Naive thymus-derived CD8-positive, alpha-beta T cell (primary cell): ENCODE results near the gene C10orf90. TPM values are rescaled to one million over a fixed set of nuclear protein-coding genes. Genes with fewer than 3 reads are reported as not detected.

Experiments used
- ATAC-seq, 2 donors: fragments of 150-1000 bp; cut with Tn5 transposase in 1 of 2; sonication (Bioruptor Pico), chemical (Tn5 transposase) in 1 of 2; 1 replicate in 1 of 2; 2 replicates in 1 of 2; pipeline ENCODE4 v1.10.0; 2021; ENCODE audit warnings: mild to moderate bottlenecking in 2 of 2, moderate library complexity in 2 of 2
- POLR2A ChIA-PET: fragments of 350-600 bp; sonication (Branson Sonifier 250); formaldehyde crosslinking; loops from one replicate; lab custom pipeline; 2021; ENCODE audit warnings: antibody characterized with exemption; lab: Charles Lee
- DNase-seq, 10 donors: peaks; one replicate each; pipeline versions ENCODE4 v3.0.0 to v3.0.0-alpha.2; 2020 to 2022
- H3K27ac Mint-ChIP-seq, 10 donors: one replicate each; pipeline ENCODE4 v1.8.0; 2020 to 2022; ENCODE audit warnings: mild to moderate bottlenecking in 10 of 10, mixed read lengths in 10 of 10, moderate library complexity in 4 of 10, inconsistent platforms in 1 of 10
- H3K27me3 Mint-ChIP-seq, 5 donors: one replicate each; pipeline ENCODE4 v1.8.0; 2021 to 2022; ENCODE audit warnings: mixed read lengths in 5 of 5
- H3K36me3 Mint-ChIP-seq, 3 donors: one replicate each; pipeline ENCODE4 v1.8.0; 2020 to 2022; ENCODE audit warnings: mixed read lengths in 3 of 3, mild to moderate bottlenecking in 2 of 3, inconsistent platforms in 1 of 3
- H3K4me1 Mint-ChIP-seq, 4 donors: one replicate each; pipeline ENCODE4 v1.8.0; 2021 to 2022; ENCODE audit warnings: mixed read lengths in 4 of 4
- H3K4me3 Mint-ChIP-seq, 10 donors: one replicate each; pipeline ENCODE4 v1.8.0; 2020 to 2022; ENCODE audit warnings: mild to moderate bottlenecking in 10 of 10, mixed read lengths in 10 of 10, moderate library complexity in 6 of 10, inconsistent platforms in 1 of 10
- H3K9me3 Mint-ChIP-seq, 9 donors: one replicate each; pipeline ENCODE4 v1.8.0; 2020 to 2022; ENCODE audit warnings: mixed read lengths in 9 of 9, mild to moderate bottlenecking in 3 of 9, inconsistent platforms in 1 of 9, moderate library complexity in 1 of 9
- polyA plus RNA-seq, 3 donors: library from polyadenylated mRNA; unstranded; fragments of 300-500 nt; fragmentation: Illumina TruSeq; gene quantifications; one replicate each; pipeline ENCODE4 v1.2.3, GENCODE V29; 2021
- total RNA-seq, 8 experiments: library from RNA in 2 of 8; stranded (reverse) in 2 of 8; gene quantifications; one replicate each; pipeline ENCODE4 v1.2.3 and lab custom pipeline; 2021 to 2026

The C10orf90 gene
- total and polyA plus RNA-seq, 5 experiments from 2014 or later = not detected

- Mint-ChIP-seq H3K9me3 (peaks cover 2 to 54% (median 20%) of the 10 kb centered on the region in 9 donors), H3K4me1 (peaks cover 0 to 2% (median 0%) of the 10 kb centered on the region in 4 donors), H3K4me3 (no peak overlapping the region), H3K27me3 (peaks cover 2 to 18% (median 4%) of the 10 kb centered on the region in 5 donors), H3K36me3 (peaks cover 0 to 3% (median 0%) of the 10 kb centered on the region in 3 donors), H3K27ac (no peak overlapping the region)
- POLR2A ChIA-PET = no interaction called here
- no peak for DNase-seq
- no peak for ATAC-seq
Observed at GRCh38 chr10:126423732-126424491, 246.6 kb downstream of the C10orf90 start.

DNA sequence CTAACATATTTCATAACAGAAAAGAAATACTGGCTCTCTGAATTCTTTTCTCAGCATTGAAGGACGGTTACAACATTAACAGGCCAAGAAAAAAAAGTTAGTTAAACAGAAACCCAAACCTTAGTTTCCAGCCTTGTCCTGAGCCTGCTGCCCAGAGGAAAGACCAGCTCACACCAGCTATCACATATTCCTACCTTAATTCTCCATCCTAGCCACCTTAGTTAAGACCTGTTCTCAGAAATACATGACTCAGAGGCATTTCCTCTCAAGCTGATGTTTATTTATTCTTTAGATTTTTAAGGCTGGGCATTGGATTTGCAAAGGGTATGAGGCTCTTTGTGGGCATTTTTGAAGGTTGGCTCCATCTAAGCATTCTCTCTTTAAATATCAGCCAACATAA lies 247.9 kb downstream of the C10orf90 start:
- ATAC-seq (no peak), DNase-seq (no peak)
- POLR2A ChIA-PET = no interaction called here
- no peak overlapping the region for H3K27ac Mint-ChIP-seq
- peaks cover 2 to 57% (median 20%) of the 10 kb centered on the region in 9 donors for H3K9me3 Mint-ChIP-seq
- peaks cover 0 to 2% (median 0%) of the 10 kb centered on the region in 4 donors for H3K4me1 Mint-ChIP-seq
- H3K36me3 Mint-ChIP-seq = peaks cover 0 to 3% (median 0%) of the 10 kb centered on the region in 3 donors
- peaks cover 2 to 20% (median 5%) of the 10 kb centered on the region in 5 donors for H3K27me3 Mint-ChIP-seq
- H3K4me3 Mint-ChIP-seq = no peak overlapping the region

- Mint-ChIP-seq H3K36me3 (peaks cover 0 to 3% (median 0%) of the 10 kb centered on the region in 3 donors), H3K4me1 (peaks cover 0 to 2% (median 0%) of the 10 kb centered on the region in 4 donors), H3K27ac (no peak overlapping the region), H3K9me3 (peaks cover 2 to 58% (median 20%) of the 10 kb centered on the region in 9 donors), H3K27me3 (peaks cover 2 to 12% (median 4%) of the 10 kb centered on the region in 5 donors), H3K4me3 (no peak overlapping the region)
- no peak for ATAC-seq
- POLR2A ChIA-PET = no interaction called here
- DNase-seq = no peak
Observed at GRCh38 chr10:126421756-126422256, 248.7 kb downstream of the C10orf90 start.

GRCh38 chr10:126420567-126421300 lies 249.8 kb downstream of the C10orf90 start:
- DNase-seq (no peak), ATAC-seq (no peak)
- Mint-ChIP-seq H3K27me3 (peaks cover 0 to 12% (median 3%) of the 10 kb centered on the region in 5 donors), H3K4me3 (no peak overlapping the region), H3K36me3 (peaks cover 0 to 3% (median 0%) of the 10 kb centered on the region in 3 donors), H3K9me3 (peaks cover 2 to 62% (median 26%) of the 10 kb centered on the region in 9 donors), H3K4me1 (no peaks in the 10 kb centered on the region), H3K27ac (no peak overlapping the region)
- POLR2A ChIA-PET = no interaction called here

GRCh38 chr10:126417220-126417825 lies 253.2 kb downstream of the C10orf90 start:
- no peak for ATAC-seq
- H3K4me3 Mint-ChIP-seq = no peak overlapping the region

GRCh38 chr10:126409821-126410220 lies 260.7 kb downstream of the C10orf90 start:
- Mint-ChIP-seq H3K36me3 (peaks cover 0 to 3% (median 0%) of the 10 kb centered on the region in 3 donors), H3K4me1 (no peaks in the 10 kb centered on the region), H3K9me3 (peaks cover 0 to 2% (median 0%) of the 10 kb centered on the region in 9 donors), H3K4me3 (no peak overlapping the region), H3K27ac (no peak overlapping the region), H3K27me3 (peaks cover 0 to 17% (median 3%) of the 10 kb centered on the region in 5 donors)
- DNase-seq (no peak), ATAC-seq (no peak)
- POLR2A ChIA-PET = no interaction called here

More at GRCh38 chr10:126417220-126417825, 253.2 kb downstream of the C10orf90 start:
- Mint-ChIP-seq H3K9me3 (peaks cover 0 to 28% (median 12%) of the 10 kb centered on the region in 9 donors), H3K27ac (no peak overlapping the region), H3K4me1 (no peaks in the 10 kb centered on the region), H3K36me3 (no peaks in the 10 kb centered on the region), H3K27me3 (peaks cover 0 to 12% (median 3%) of the 10 kb centered on the region in 5 donors)
- POLR2A ChIA-PET = no interaction called here
- no peak for DNase-seq

- H3K4me3 Mint-ChIP-seq = no peak overlapping the region
- ATAC-seq (no peak), DNase-seq (no peak)
- POLR2A ChIA-PET = no interaction called here
- H3K27ac Mint-ChIP-seq = no peak overlapping the region
- H3K9me3 Mint-ChIP-seq = peaks cover 0 to 2% (median 0%) of the 10 kb centered on the region in 9 donors
- peaks cover 0 to 3% (median 0%) of the 10 kb centered on the region in 3 donors for H3K36me3 Mint-ChIP-seq
- H3K27me3 Mint-ChIP-seq = peaks cover 0 to 17% (median 3%) of the 10 kb centered on the region in 5 donors
- no peaks in the 10 kb centered on the region for H3K4me1 Mint-ChIP-seq
Observed at GRCh38 chr10:126408953-126409641, 261.4 kb downstream of the C10orf90 start.

- Mint-ChIP-seq H3K4me3 (no peak overlapping the region), H3K4me1 (no peaks in the 10 kb centered on the region), H3K27ac (no peak overlapping the region), H3K9me3 (no peaks in the 10 kb centered on the region), H3K36me3 (peaks cover 0 to 3% (median 0%) of the 10 kb centered on the region in 3 donors), H3K27me3 (peaks cover 0 to 17% (median 3%) of the 10 kb centered on the region in 5 donors)
- POLR2A ChIA-PET = no interaction called here
- ATAC-seq (no peak), DNase-seq (no peak)
Observed at GRCh38 chr10:126407831-126408230, 262.7 kb downstream of the C10orf90 start.

DNA sequence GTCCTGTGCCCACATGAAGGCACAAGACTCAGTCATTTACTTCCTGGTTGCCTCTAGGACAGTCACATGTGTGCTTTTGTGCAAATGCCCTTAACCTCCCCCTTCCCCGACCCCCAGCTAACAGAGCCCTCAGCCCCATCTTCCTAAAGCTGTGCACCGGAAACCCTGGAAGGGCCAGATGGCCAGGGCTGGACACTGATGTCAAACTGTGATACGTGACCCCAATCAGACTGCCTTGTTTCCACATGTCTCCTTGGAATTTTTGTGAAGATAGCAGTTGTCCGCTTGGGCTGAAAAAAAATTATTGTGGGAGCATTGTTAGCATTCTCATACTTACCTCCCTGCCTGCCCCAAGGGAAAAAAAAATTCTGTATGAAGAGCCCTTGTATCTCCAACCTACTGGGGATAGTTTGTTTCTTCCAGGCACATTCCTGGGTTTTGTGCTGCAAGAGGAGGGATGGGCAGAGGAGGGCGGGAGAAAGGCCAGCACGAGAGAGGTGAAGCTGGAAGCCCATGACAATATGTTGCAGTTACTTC lies 265.2 kb downstream of the C10orf90 start:
- Mint-ChIP-seq H3K4me1 (no peaks in the 10 kb centered on the region), H3K9me3 (peaks cover 0 to 8% (median 0%) of the 10 kb centered on the region in 9 donors), H3K27ac (no peak overlapping the region), H3K36me3 (peaks cover 0 to 3% (median 0%) of the 10 kb centered on the region in 3 donors), H3K27me3 (peaks cover 0 to 17% (median 0%) of the 10 kb centered on the region in 5 donors), H3K4me3 (no peak overlapping the region)
- ATAC-seq (no peak), DNase-seq (no peak)
- POLR2A ChIA-PET = no interaction called here

- peaks cover 0 to 8% (median 0%) of the 10 kb centered on the region in 9 donors for H3K9me3 Mint-ChIP-seq
- H3K36me3 Mint-ChIP-seq = peaks cover 0 to 3% (median 0%) of the 10 kb centered on the region in 3 donors
- no peaks in the 10 kb centered on the region for H3K4me1 Mint-ChIP-seq
- ATAC-seq (no peak), DNase-seq (no peak)
- POLR2A ChIA-PET = no interaction called here
- peaks cover 0 to 3% (median 0%) of the 10 kb centered on the region in 5 donors for H3K27me3 Mint-ChIP-seq
- H3K27ac Mint-ChIP-seq = no peak overlapping the region
- H3K4me3 Mint-ChIP-seq = no peak overlapping the region
Observed at GRCh38 chr10:126402721-126403695, 267.5 kb downstream of the C10orf90 start.

GRCh38 chr10:126400641-126401040 lies 269.9 kb downstream of the C10orf90 start:
- peaks cover 0 to 3% (median 0%) of the 10 kb centered on the region in 3 donors for H3K36me3 Mint-ChIP-seq
- no peak overlapping the region for H3K4me3 Mint-ChIP-seq
- H3K27ac Mint-ChIP-seq = no peak overlapping the region
- peaks cover 0 to 16% (median 3%) of the 10 kb centered on the region in 9 donors for H3K9me3 Mint-ChIP-seq
- ATAC-seq (no peak), DNase-seq (no peak)
- H3K4me1 Mint-ChIP-seq = no peaks in the 10 kb centered on the region
- peaks cover 0 to 17% (median 3%) of the 10 kb centered on the region in 5 donors for H3K27me3 Mint-ChIP-seq
- POLR2A ChIA-PET = no interaction called here
